SK-N-SH (cell line): ENCODE data around the gene VASN. TPM values are rescaled to one million over a fixed set of nuclear protein-coding genes. Genes with fewer than 3 reads are reported as not detected.
"Not testable (repeated sequence)": the region's sequence is repeated elsewhere in the genome, so short reads cannot be mapped to it uniquely, and the experiment has no call there.

Source experiments
- CTCF ChIA-PET: fragments of 300-600, 350-600 bp; formaldehyde crosslinking; extraction: SDS; loops from one replicate; lab custom pipeline; 2021; lab: Yijun Ruan, JAX
- POLR2A ChIA-PET: fragments of 350-600 bp; sonication (Branson Sonifier 250); formaldehyde crosslinking; extraction: SDS; loops from one replicate; lab custom pipeline; 2020; ENCODE audit warnings: antibody characterized with exemption, inconsistent platforms; lab: Yijun Ruan, JAX
- DNase-seq: peaks from one replicate; pipeline ENCODE4 v3.0.0; 2012
- H2AFZ ChIP-seq: fragments of 200-600 bp; sonication (generic); 2 replicates; pipeline ENCODE4 v1.8.1; 2016; ENCODE audit warnings: antibody characterized with exemption, mild to moderate bottlenecking, low read depth
- H3F3A ChIP-seq: fragments of 200-600 bp; sonication (generic); replicated peaks from 2 replicates; pipeline ENCODE3; 2016; ENCODE audit warnings: antibody characterized with exemption, mild to moderate bottlenecking; ENCODE audit not compliant: insufficient read depth
- H3K27ac ChIP-seq, 2 experiments: fragments of 200-500 bp in 1 of 2; fragments of 200-600 bp in 1 of 2; sonication (Bioruptor generic) in 1 of 2; sonication (generic), shearing (Covaris generic) in 1 of 2; 2 replicates each; pipeline versions ENCODE4 v1.5.1 to v1.6.1; 2014 to 2016; ENCODE audit warnings: low read depth in 2 of 2, inconsistent platforms in 1 of 2, low read length in 1 of 2, mild to moderate bottlenecking in 1 of 2, mixed read lengths in 1 of 2
- H3K27me3 ChIP-seq: fragments of 200-600 bp; sonication (generic), shearing (Covaris generic); 2 replicates; pipeline ENCODE4 v1.6.1; 2016; ENCODE audit warnings: mixed run types; ENCODE audit not compliant: insufficient read depth
- H3K36me3 ChIP-seq, 2 experiments: fragments of 200-500 bp in 1 of 2; fragments of 200-600 bp in 1 of 2; sonication (Bioruptor generic) in 1 of 2; sonication (generic) in 1 of 2; replicated peaks in 1 of 2; 2 replicates each; pipeline versions ENCODE3 to v1.5.1; 2014 to 2016; ENCODE audit warnings: low read length in 1 of 2, mild to moderate bottlenecking in 1 of 2; ENCODE audit not compliant: insufficient read depth in 2 of 2, control insufficient read depth in 1 of 2
- H3K4me1 ChIP-seq, 2 experiments: fragments of 200-500 bp in 1 of 2; fragments of 200-600 bp in 1 of 2; sonication (Bioruptor generic) in 1 of 2; sonication (generic), shearing (Covaris generic) in 1 of 2; 2 replicates each; pipeline versions ENCODE4 v1.5.1 to v1.6.1; 2014 to 2016; ENCODE audit warnings: low read depth in 1 of 2, low read length in 1 of 2, mixed run types in 1 of 2; ENCODE audit not compliant: insufficient read depth in 2 of 2, control insufficient read depth in 1 of 2
- H3K4me2 ChIP-seq: fragments of 200-600 bp; sonication (generic), shearing (Covaris generic); 2 replicates; pipeline ENCODE4 v1.6.1; 2017; ENCODE audit warnings: mixed run types
- H3K4me3 ChIP-seq, 2 experiments: fragments of 200-500 bp in 1 of 2; fragments of 200-600 bp in 1 of 2; sonication (Bioruptor generic) in 1 of 2; sonication (generic), shearing (Covaris generic) in 1 of 2; 2 replicates each; pipeline versions ENCODE4 v1.5.1 to v1.8.1; 2014 to 2016; ENCODE audit warnings: low read depth in 2 of 2, inconsistent platforms in 1 of 2, low read length in 1 of 2, mild to moderate bottlenecking in 1 of 2, mixed read lengths in 1 of 2, moderate library complexity in 1 of 2
- H3K79me2 ChIP-seq: fragments of 200-600 bp; sonication (generic); 2 replicates; pipeline ENCODE4 v1.8.1; 2017; ENCODE audit warnings: mild to moderate bottlenecking; ENCODE audit not compliant: insufficient read depth
- H3K9ac ChIP-seq: fragments of 200-600 bp; sonication (generic); 2 replicates; pipeline ENCODE4 v1.6.1; 2017; ENCODE audit warnings: mixed run types
- H3K9me2 ChIP-seq: fragments of 200-600 bp; sonication (generic); 2 replicates; pipeline ENCODE4 v1.6.1; 2017; ENCODE audit warnings: mixed run types
- H3K9me3 ChIP-seq: fragments of 200-600 bp; sonication (generic); 2 replicates; pipeline ENCODE4 v1.6.1; 2017; ENCODE audit warnings: mixed run types, mild to moderate bottlenecking, moderate library complexity
- H4K20me1 ChIP-seq: fragments of 200-600 bp; sonication (generic); 2 replicates; pipeline ENCODE4 v1.6.1; 2017; ENCODE audit warnings: mild to moderate bottlenecking, mixed run types; ENCODE audit not compliant: insufficient read depth
- CHD2 ChIP-seq: fragments of 150-350 bp; IDR thresholded peaks from 2 replicates; pipeline ENCODE4 v1.6.1; 2018; ENCODE audit warnings: low read length; ENCODE audit not compliant: partially characterized antibody
- CTCF ChIP-seq: fragments of 200-600 bp; sonication (generic); IDR thresholded peaks from 2 replicates; pipeline ENCODE4 v1.6.1; 2017; ENCODE audit warnings: antibody characterized with exemption, mild to moderate bottlenecking, moderate library complexity
- EP300 ChIP-seq, 2 experiments: IDR thresholded peaks; 2 replicates each; pipeline versions ENCODE4 v1.4.0 to v1.6.1; 2012; ENCODE audit warnings: borderline replicate concordance in 1 of 2, low read depth in 1 of 2, low read length in 1 of 2
- EZH2phosphoT487 ChIP-seq: fragments of 200-600 bp; sonication (generic); IDR thresholded peaks from 2 replicates; pipeline ENCODE4 v1.6.1; 2017; ENCODE audit warnings: low read depth, mixed run types, mild to moderate bottlenecking, antibody characterized with exemption, moderate library complexity, borderline replicate concordance
- FOSL2 ChIP-seq: IDR thresholded peaks from 2 replicates; pipeline ENCODE4 v1.4.0; 2012; ENCODE audit warnings: low read depth, mild to moderate bottlenecking, moderate library complexity, borderline replicate concordance
- FOXJ3 ChIP-seq: sonication (generic); formaldehyde crosslinking; IDR thresholded peaks from 2 replicates; pipeline ENCODE4 v1.5.1; 2020; ENCODE audit warnings: mild to moderate bottlenecking, missing genetic modification reagents
- FOXM1 ChIP-seq: IDR thresholded peaks from 2 replicates; pipeline ENCODE4 v1.4.0; 2012; ENCODE audit warnings: low read depth, mild to moderate bottlenecking
- GABPA ChIP-seq: IDR thresholded peaks from 2 replicates; pipeline ENCODE4 v1.4.0; 2012; ENCODE audit warnings: low read depth, mild to moderate bottlenecking
- JUND ChIP-seq: IDR thresholded peaks from 2 replicates; pipeline ENCODE4 v1.4.0; 2012
- MAX ChIP-seq: IDR thresholded peaks from 2 replicates; pipeline ENCODE4 v1.4.0; 2012; ENCODE audit warnings: low read depth
- MEF2A ChIP-seq: IDR thresholded peaks from 2 replicates; pipeline ENCODE4 v1.4.0; 2012; ENCODE audit warnings: low read depth, borderline replicate concordance
- RAD21 ChIP-seq: IDR thresholded peaks from 2 replicates; pipeline ENCODE4 v1.6.1; 2012; ENCODE audit warnings: mild to moderate bottlenecking, low read length
- RCOR1 ChIP-seq: fragments of 150-350 bp; IDR thresholded peaks from 2 replicates; pipeline ENCODE4 v1.6.1; 2017; ENCODE audit warnings: antibody characterized with exemption, low read length
- REST ChIP-seq: IDR thresholded peaks from 2 replicates; pipeline ENCODE4 v1.6.1; 2012; ENCODE audit warnings: mild to moderate bottlenecking, low read depth, low read length, moderate library complexity
- TEAD4 ChIP-seq: IDR thresholded peaks from 2 replicates; pipeline ENCODE4 v1.4.0; 2012; ENCODE audit warnings: mild to moderate bottlenecking, borderline replicate concordance; ENCODE audit not compliant: insufficient read depth
- USF1 ChIP-seq: IDR thresholded peaks from 2 replicates; pipeline ENCODE4 v1.4.0; 2012; ENCODE audit warnings: low read depth, borderline replicate concordance
- USF2 ChIP-seq: fragments of 150-350 bp; IDR thresholded peaks from 2 replicates; pipeline ENCODE4 v1.6.1; 2017; ENCODE audit warnings: antibody characterized with exemption, low read length, low read depth, borderline replicate concordance
- WGBS: methylation state at CpG from one replicate; pipeline ENCODE4 v1.1.6; 2017; ENCODE audit warnings: low lambda C conversion rate; 5-methylcytosine and 5-hydroxymethylcytosine counted together
- polyA plus RNA-seq, 3 experiments: library from polyadenylated mRNA; depleted of rRNA; stranded (reverse); fragments of >200 nt; gene quantifications; 2 replicates each; pipeline ENCODE4 v1.2.3, GENCODE V29; 2012

VASN gene
- polyA plus RNA-seq, 1 of the 3 experiments (the other 2 are of a cell fraction), result 37.4 TPM

- Histone ChIP-seq H3K4me2 (no peak overlapping the region), H4K20me1 (peaks cover 37% of the 10 kb centered on the region), H3K9me2 (no peaks in the 10 kb centered on the region), H3K4me3 (no peak overlapping the region), H3K36me3 (peaks cover 0 to 22% of the 10 kb centered on the region in 2 experiments), H3K9me3 (no peaks in the 10 kb centered on the region), H3K27me3 (no peaks in the 10 kb centered on the region), H3F3A (no peaks in the 10 kb centered on the region), H2AFZ (no peak overlapping the region), H3K79me2 (peaks cover 59% of the 10 kb centered on the region), H3K9ac (no peak overlapping the region), H3K27ac (no peak overlapping the region), H3K4me1 (peaks cover 0 to 21% of the 10 kb centered on the region in 2 experiments; a peak in 1 of 4 replicates)
- no peak for TF ChIP-seq CHD2
- no peak for TF ChIP-seq GABPA
- no peak for TF ChIP-seq RAD21
- TF ChIP-seq JUND, result no peak
- no peak for TF ChIP-seq MAX
- TF ChIP-seq USF2, result no peak
- TF ChIP-seq USF1, result no peak
- TF ChIP-seq MEF2A, result no peak
- no peak for TF ChIP-seq EZH2phosphoT487
- no peak for TF ChIP-seq EP300 (IDR thresholded peaks at IDR 0.05; ENCODE audit: borderline replicate concordance in 1 of 2, low read depth in 1 of 2, low read length in 1 of 2)
- no peak for TF ChIP-seq CTCF
- no peak for TF ChIP-seq TEAD4
- TF ChIP-seq FOXM1, result no peak
- TF ChIP-seq FOXJ3, result no peak
- no peak for TF ChIP-seq FOSL2
- no peak for TF ChIP-seq REST
- no peak for TF ChIP-seq RCOR1
- 97% methylated on average over 12 of the region's 21 CpGs for WGBS
- no peak for DNase-seq
- POLR2A ChIA-PET, result no interaction called here
- CTCF ChIA-PET, result interaction anchor here (1.7 to 10.6 kb wide), 3 partner anchors 13 to 60 kb away, joined by 5 to 153 read pairs (median 71); no protein-coding TSS in a partner anchor
Observed at GRCh38 chr16:4342866-4343744, 28.5 kb upstream of the VASN start.

GRCh38 chr16:4344300-4344982 lies 27.2 kb upstream of the VASN start:
- H3K27me3 ChIP-seq, H3K4me2 ChIP-seq, H3K9ac ChIP-seq, H3K27ac ChIP-seq, H2AFZ ChIP-seq, H3K9me2 ChIP-seq, DNase-seq, H3K4me3 ChIP-seq, H3K9me3 ChIP-seq, H3F3A ChIP-seq, POLR2A ChIA-PET: not testable (repeated sequence)
- H3K79me2 ChIP-seq, result peaks cover 72% of the 10 kb centered on the region
- WGBS, result 47% methylated on average over 10 of the region's 10 CpGs
- peaks cover 37% of the 10 kb centered on the region for H4K20me1 ChIP-seq
- CTCF ChIA-PET, result interaction anchor here (7.3 to 13.0 kb wide), 3 partner anchors 15 to 59 kb away, joined by 71 to 205 read pairs (median 153); no protein-coding TSS in a partner anchor
- peaks cover 0 to 21% of the 10 kb centered on the region in 2 experiments; a peak in 1 of 4 replicates for H3K4me1 ChIP-seq
- H3K36me3 ChIP-seq, result peaks cover 0 to 10% of the 10 kb centered on the region in 2 experiments
